HG03039 (cell line): ENCODE results near the gene ABI3.

ENCODE experiments used
- ATAC-seq: cut with Tn5 transposase; IDR thresholded peaks from one replicate; pipeline ENCODE4 v1.9.1; 2021; ENCODE audit warnings: mild to moderate bottlenecking, moderate library complexity; ENCODE audit not compliant: unreplicated experiment

The ABI3 gene

GRCh38 chr17:49196520-49196919 is 14.0 kb upstream of the ABI3 start:
- no peak for ATAC-seq

DNA sequence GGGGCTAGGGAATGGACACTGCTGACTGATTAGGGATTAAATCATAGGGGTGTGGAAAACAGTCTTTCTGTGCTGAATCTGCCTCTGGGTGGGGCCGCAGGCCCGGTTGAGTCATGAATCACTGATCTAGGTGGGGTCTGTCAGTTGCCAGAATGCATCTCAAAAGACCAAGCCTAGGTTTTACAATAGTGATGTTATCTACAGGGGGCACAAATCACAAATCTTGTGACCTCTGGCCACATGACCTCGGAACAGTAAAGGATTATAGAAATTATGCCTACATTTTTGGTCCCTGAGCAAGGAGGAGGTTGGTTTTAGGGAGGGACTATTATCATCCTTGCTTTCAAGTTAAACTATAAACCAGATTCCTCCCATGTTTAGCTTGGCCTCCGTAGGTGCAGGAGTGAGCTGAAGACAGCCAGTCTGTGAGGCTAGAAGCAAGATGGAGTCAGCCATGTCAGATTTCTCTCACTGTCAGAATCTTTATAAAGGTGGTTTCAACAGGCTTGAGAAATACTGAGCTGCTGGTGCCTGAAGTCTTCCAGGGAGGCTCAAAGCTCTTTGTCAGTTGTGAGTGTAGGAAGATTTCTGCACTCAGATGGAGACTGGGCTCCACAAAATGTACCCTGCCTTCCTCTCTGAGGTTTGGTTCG is 13.0 kb upstream of the ABI3 start:
- no peak for ATAC-seq

GRCh38 chr17:49198211-49198610 is 12.3 kb upstream of the ABI3 start:
- ATAC-seq = no peak

GRCh38 chr17:49200423-49201083 is 10.0 kb upstream of the ABI3 start:
- no peak for ATAC-seq

GRCh38 chr17:49201481-49201927 is 9.0 kb upstream of the ABI3 start:
- ATAC-seq = no peak

- ATAC-seq = no peak
These were observed 6.7 kb upstream of the ABI3 start for GRCh38 chr17:49203796-49204195.

DNA sequence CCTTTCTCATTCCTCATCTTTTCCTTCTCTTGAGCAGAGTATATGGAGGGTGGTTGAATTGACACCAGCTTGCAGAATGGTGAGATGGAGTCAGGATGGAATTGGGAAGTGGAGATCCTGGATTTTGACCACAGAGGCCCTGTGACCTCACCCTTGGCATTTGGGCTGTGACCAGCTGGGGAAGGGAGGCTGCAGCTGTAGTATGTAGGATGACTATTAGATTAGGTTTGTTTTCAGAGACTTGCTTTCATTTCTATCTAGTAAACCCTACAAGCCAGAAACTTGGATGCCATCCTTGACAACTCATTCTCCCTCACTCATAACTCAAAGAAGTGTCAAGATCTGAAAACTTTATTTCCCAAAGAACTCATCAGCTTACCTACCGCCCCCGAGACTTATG is 6.0 kb upstream of the ABI3 start:
- no peak for ATAC-seq

- no peak for ATAC-seq
These were observed 1.4 kb upstream of the ABI3 start for GRCh38 chr17:49209061-49209571.

DNA sequence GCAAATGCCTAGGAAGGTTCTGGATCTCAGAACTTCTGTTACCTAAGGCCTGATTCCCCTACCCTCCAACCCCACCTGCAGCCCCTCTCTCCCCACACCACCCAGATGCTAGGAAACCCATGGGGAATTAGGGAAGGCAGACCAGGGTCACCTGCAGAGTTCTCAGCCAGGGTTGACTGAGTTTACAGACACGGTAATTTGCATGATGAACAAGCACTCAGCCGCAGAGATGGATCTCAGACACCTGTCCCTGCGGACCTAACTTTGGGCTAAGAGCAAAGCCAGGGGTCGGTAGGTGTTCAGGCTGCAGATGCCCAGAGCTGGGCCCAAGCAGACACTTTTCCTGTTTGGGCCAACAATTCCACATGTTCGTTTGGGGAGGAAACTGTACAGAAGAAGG is 2.9 kb downstream of the ABI3 start:
- no peak for ATAC-seq

GRCh38 chr17:49213847-49214246 is 3.3 kb downstream of the ABI3 start:
- ATAC-seq = no peak

- no peak for ATAC-seq
These were observed 4.3 kb downstream of the ABI3 start for GRCh38 chr17:49214676-49215360.

GRCh38 chr17:49216482-49216881 is 6.0 kb downstream of the ABI3 start:
- ATAC-seq = no peak

- no peak for ATAC-seq
These were observed 6.6 kb downstream of the ABI3 start for GRCh38 chr17:49216953-49217650.

DNA sequence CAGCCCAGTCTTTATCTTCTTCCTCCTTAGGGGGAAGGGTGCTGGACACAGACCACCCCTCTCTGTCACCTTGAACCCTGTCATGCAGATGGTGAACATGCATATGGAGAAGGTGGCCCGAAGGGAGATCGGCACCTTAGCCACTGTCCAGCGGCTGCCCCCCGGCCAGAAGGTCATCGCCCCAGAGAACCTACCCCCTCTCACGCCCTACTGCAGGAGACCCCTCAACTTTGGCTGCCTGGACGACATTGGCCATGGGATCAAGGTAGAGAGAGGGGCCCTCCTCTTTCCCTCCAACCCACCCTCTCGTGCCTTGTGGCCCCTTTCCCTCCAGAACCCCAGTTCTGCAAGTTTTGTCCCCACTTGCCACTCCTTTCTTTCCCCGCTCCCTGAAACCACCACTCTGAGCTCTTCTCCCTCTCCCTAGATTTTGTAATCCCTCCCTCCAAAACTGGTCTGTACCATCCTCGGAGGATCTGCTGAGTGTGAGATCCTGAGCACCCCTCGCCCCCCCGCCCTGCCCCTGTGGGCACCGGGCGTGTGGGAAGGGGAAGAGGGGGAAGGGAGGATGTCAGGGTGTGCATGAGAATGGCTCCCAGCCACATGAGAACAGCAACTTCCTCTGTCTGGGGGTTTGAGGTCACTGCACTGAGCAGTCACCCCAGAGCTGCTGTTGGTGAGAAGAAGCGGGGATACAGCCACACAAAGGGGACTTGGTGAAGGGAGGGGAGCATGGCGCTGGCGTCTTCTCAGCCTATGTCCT is 7.3 kb downstream of the ABI3 start:
- ATAC-seq = peak; percentile 41

DNA sequence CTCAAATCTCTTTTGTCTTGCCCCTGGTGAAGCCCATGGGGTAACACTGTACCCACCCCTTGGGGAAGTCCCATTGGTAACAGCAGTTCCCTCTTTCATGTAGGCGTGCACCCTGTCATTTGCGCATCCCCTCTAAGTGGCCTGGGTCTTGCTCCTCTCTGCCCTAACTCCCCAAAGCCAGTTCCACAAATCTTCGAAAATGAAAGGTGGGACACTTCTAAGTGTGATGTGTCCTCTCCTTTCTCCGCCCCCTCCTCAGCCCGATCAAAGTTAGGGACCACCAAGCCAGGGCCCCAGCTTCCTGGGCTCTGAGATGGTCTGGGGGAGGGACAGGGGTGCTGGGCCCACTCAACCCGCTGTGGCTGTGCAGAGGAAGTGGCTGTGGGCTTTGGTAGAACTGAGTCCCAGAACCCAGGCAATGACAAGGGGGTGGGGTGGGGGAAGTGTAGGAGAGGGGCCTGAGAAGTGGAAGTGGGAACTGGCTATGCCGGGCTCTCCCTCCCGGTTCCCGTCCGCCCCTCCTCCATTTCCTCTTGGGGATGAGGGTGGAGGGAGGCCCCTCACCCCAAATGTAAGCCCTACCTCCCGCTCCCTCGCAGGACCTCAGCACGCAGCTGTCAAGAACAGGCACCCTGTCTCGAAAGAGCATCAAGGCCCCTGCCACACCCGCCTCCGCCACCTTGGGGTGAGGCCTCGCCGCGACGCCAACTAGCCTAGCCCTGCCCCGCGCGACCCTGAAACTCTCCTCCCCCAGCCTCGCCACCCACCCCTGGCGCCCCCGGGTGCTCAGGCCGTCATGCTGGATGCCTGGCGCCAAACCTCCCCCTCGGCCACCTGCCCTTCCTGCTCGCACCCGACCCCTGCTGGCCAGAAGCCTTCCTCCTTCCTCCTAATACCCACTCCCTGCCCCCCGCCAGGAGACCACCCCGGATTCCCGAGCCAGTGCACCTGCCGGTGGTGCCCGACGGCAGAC is 8.7 kb downstream of the ABI3 start:
- no peak for ATAC-seq

GRCh38 chr17:49219987-49220386 is 9.5 kb downstream of the ABI3 start:
- ATAC-seq = no peak

DNA sequence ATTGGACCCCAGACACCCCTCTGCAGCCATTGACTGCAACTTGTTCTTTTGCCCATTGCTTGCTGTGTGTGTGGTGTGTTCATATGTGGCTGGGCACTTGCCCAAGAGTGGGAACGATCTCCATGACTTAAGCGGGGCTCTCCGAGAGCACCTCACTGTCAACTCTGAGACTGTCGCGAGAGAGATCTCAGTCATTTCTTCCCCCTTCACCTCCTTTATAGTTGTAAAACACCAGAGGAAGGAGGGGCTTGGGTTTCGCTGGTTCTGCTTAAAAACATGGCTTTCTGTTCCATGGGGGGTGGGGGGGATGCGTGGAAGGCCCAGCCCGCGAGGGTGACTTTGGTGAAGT is 12.6 kb downstream of the ABI3 start:
- ATAC-seq = no peak

- no peak for ATAC-seq
These were observed 13.2 kb downstream of the ABI3 start for GRCh38 chr17:49223517-49224197.
